PFSK-1 (cell line): Measurements from ENCODE around the gene RSPH1.

Experiments
- FOXP2 ChIP-seq: optimal IDR thresholded peaks from 2 replicates; pipeline ENCODE3; 2011; ENCODE audit warnings: borderline replicate concordance, control low read depth, inconsistent platforms; ENCODE audit not compliant: insufficient read depth; ENCODE audit errors: extremely low read length, extremely low read depth
- POLR2AphosphoS5 ChIP-seq: IDR thresholded peaks from 2 replicates; pipeline ENCODE4 v1.6.1; 2012; ENCODE audit warnings: low read depth, mild to moderate bottlenecking, control low read depth, low read length, moderate library complexity
- SIN3A ChIP-seq: IDR thresholded peaks from 2 replicates; pipeline ENCODE4 v1.6.1; 2012; ENCODE audit warnings: mild to moderate bottlenecking, low read length, moderate library complexity, borderline replicate concordance; ENCODE audit not compliant: insufficient read depth
- TAF1 ChIP-seq: IDR thresholded peaks from 2 replicates; pipeline ENCODE4 v1.6.1; 2012; ENCODE audit warnings: low read length, control low read depth, borderline replicate concordance; ENCODE audit not compliant: insufficient read depth
- TF ChIP-seq, protein P1 (sequence below), 2 experiments: IDR thresholded peaks; 2 replicates each; pipeline versions ENCODE4 v1.6.1 to v1.8.0; 2011 to 2012; ENCODE audit warnings: low read depth in 2 of 2, low read length in 2 of 2, control low read depth in 1 of 2, inconsistent platforms in 1 of 2, mild to moderate bottlenecking in 1 of 2, moderate library complexity in 1 of 2; ENCODE audit not compliant: insufficient read depth in 1 of 2

The RSPH1 gene

GRCh38 chr21:42527127-42527488 is 31.1 kb upstream of the RSPH1 start:
- TF ChIP-seq, protein P1, sequence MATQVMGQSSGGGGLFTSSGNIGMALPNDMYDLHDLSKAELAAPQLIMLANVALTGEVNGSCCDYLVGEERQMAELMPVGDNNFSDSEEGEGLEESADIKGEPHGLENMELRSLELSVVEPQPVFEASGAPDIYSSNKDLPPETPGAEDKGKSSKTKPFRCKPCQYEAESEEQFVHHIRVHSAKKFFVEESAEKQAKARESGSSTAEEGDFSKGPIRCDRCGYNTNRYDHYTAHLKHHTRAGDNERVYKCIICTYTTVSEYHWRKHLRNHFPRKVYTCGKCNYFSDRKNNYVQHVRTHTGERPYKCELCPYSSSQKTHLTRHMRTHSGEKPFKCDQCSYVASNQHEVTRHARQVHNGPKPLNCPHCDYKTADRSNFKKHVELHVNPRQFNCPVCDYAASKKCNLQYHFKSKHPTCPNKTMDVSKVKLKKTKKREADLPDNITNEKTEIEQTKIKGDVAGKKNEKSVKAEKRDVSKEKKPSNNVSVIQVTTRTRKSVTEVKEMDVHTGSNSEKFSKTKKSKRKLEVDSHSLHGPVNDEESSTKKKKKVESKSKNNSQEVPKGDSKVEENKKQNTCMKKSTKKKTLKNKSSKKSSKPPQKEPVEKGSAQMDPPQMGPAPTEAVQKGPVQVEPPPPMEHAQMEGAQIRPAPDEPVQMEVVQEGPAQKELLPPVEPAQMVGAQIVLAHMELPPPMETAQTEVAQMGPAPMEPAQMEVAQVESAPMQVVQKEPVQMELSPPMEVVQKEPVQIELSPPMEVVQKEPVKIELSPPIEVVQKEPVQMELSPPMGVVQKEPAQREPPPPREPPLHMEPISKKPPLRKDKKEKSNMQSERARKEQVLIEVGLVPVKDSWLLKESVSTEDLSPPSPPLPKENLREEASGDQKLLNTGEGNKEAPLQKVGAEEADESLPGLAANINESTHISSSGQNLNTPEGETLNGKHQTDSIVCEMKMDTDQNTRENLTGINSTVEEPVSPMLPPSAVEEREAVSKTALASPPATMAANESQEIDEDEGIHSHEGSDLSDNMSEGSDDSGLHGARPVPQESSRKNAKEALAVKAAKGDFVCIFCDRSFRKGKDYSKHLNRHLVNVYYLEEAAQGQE (IDR thresholded peaks at IDR 0.05; ENCODE audit: insufficient read depth in 1 of 2, low read depth in 2 of 2, low read length in 2 of 2), result no peak
- no peak for TF ChIP-seq FOXP2
- no peak for TF ChIP-seq TAF1
- no peak for TF ChIP-seq POLR2AphosphoS5
- no peak for TF ChIP-seq SIN3A

GRCh38 chr21:42526379-42526727 is 30.3 kb upstream of the RSPH1 start:
- TF ChIP-seq POLR2AphosphoS5 (no peak), SIN3A (no peak)
- TF ChIP-seq, protein P1 (IDR thresholded peaks at IDR 0.05; ENCODE audit: insufficient read depth in 1 of 2, low read depth in 2 of 2, low read length in 2 of 2), result no peak

- no peak for TF ChIP-seq TAF1
- TF ChIP-seq FOXP2, result no peak
- no peak for TF ChIP-seq SIN3A
- TF ChIP-seq, protein P1 (IDR thresholded peaks at IDR 0.05; ENCODE audit: insufficient read depth in 1 of 2, low read depth in 2 of 2, low read length in 2 of 2), result no peak
- TF ChIP-seq POLR2AphosphoS5, result no peak
Measured at GRCh38 chr21:42525676-42526378, 29.8 kb upstream of the RSPH1 start.

DNA sequence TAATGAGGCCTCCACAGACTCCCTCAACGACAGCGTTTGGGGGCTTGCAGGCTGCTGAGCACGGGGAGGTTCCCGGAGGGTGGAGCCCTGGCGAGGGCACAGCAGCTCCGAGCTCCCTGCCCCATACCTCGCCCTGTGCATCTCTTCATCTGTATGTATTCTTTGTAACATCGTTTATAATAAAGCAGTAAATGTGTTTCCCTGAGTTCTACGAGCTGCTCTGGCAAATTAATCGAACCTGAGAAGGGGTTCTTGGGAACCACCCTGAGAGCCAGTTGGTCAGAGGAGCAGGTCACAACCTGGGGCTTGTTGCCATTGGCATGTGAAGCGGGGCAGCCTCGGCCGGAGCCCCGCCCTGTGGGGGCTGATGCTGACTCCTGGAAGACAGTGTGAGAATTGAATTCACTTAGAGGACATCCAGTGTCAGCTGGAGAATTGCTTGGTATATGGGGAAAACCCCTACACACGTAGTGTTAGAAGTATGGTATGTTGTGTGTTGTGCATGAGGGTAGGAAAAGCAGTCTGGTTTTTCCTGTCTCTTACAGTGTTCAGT is 29.1 kb upstream of the RSPH1 start:
- TF ChIP-seq POLR2AphosphoS5, result no peak
- TF ChIP-seq, protein P1 (IDR thresholded peaks at IDR 0.05; ENCODE audit: insufficient read depth in 1 of 2, low read depth in 2 of 2, low read length in 2 of 2), result no peak
- TF ChIP-seq SIN3A, result no peak
- no peak for TF ChIP-seq TAF1
